DMS114 treated with DMSO at 0.1 percent for 48 hours (cell line): ENCODE data around the gene FRMD4A.

Source experiments
- DNase-seq: peaks from one replicate; lab custom pipeline; 2025; ENCODE audit not compliant: unreplicated experiment; lab: John Stamatoyannopoulos, UW

FRMD4A gene

GRCh38 chr10:13604357-13605040 lies 726.2 kb downstream of the FRMD4A start:
- no peak for DNase-seq

- DNase-seq = no peak
Observed at GRCh38 chr10:13597909-13598308, 732.8 kb downstream of the FRMD4A start.

GRCh38 chr10:13594641-13595040 lies 736.1 kb downstream of the FRMD4A start:
- no peak for DNase-seq
